Adrenal gland (tissue), 5 donors: ENCODE measurements around the gene ACTL10.

Source experiments
- CTCF ChIP-seq, 6 experiments: fragments of 450-650 bp in 4 of 6; fragments of 200-600 bp in 2 of 6; sonication (generic) in 1 of 6; IDR thresholded peaks; 1 replicate in 5 of 6; 2 replicates in 1 of 6; pipeline versions ENCODE4 v1.5.1 to v1.8.0; 2016 to 2021; ENCODE audit warnings: antibody characterized with exemption in 6 of 6, mild to moderate bottlenecking in 2 of 6, moderate library complexity in 1 of 6
- POLR2A ChIP-seq, 2 donors: fragments of 450-650 bp; IDR thresholded peaks; one replicate each; pipeline ENCODE4 v1.6.1; 2017; ENCODE audit warnings: antibody characterized with exemption in 2 of 2, mild to moderate bottlenecking in 2 of 2, moderate library complexity in 1 of 2
- donor health status: DM: no; HTN: no; CAD: no.

- TF ChIP-seq CTCF (IDR thresholded peaks at IDR 0.05) (no peak), POLR2A (IDR thresholded peaks at IDR 0.05) (no peak)
These were observed 7.3 kb upstream of the ACTL10 start for GRCh38 chr20:33659341-33660034.
